ENCODE measurements around the gene CA10. TPM values are rescaled to one million over a fixed set of nuclear protein-coding genes. Genes with fewer than 3 reads are reported as not detected.

Gene CA10
- total RNA-seq, 1 donor: not detected

GRCh38 chr17:52041123-52041617 is 117.3 kb downstream of the CA10 start:
- no peak for DNase-seq (ENCODE audit: low read depth)
- TF ChIP-seq CTCF (IDR thresholded peaks at IDR 0.05; ENCODE audit: insufficient read depth, low read depth, low read length): no peak
- no peak overlapping the region for H3K4me3 ChIP-seq (ENCODE audit: low read depth, low read length)

GRCh38 chr17:52036416-52036815 is 122.1 kb downstream of the CA10 start:
- no peak for DNase-seq (ENCODE audit: low read depth)
- H3K4me3 ChIP-seq (ENCODE audit: low read depth, low read length): no peak overlapping the region
- no peak for TF ChIP-seq CTCF (IDR thresholded peaks at IDR 0.05; ENCODE audit: insufficient read depth, low read depth, low read length)

- no peak overlapping the region for H3K4me3 ChIP-seq (ENCODE audit: low read depth, low read length)
- no peak for DNase-seq (ENCODE audit: low read depth)
- TF ChIP-seq CTCF (IDR thresholded peaks at IDR 0.05; ENCODE audit: insufficient read depth, low read depth, low read length): no peak
These were observed 123.1 kb downstream of the CA10 start for GRCh38 chr17:52035336-52035915.

- no peak for TF ChIP-seq CTCF (IDR thresholded peaks at IDR 0.05; ENCODE audit: insufficient read depth, low read depth, low read length)
- DNase-seq (ENCODE audit: low read depth): no peak
- H3K4me3 ChIP-seq (ENCODE audit: low read depth, low read length): no peak overlapping the region
These were observed 126.1 kb downstream of the CA10 start for GRCh38 chr17:52032454-52032853.

GRCh38 chr17:52030052-52030451 is 128.5 kb downstream of the CA10 start:
- no peak for DNase-seq (ENCODE audit: low read depth)
- H3K4me3 ChIP-seq (ENCODE audit: low read depth, low read length): no peak overlapping the region
- TF ChIP-seq CTCF (IDR thresholded peaks at IDR 0.05; ENCODE audit: insufficient read depth, low read depth, low read length): no peak

- peak; percentile 6 for DNase-seq (ENCODE audit: low read depth)
- TF ChIP-seq CTCF (IDR thresholded peaks at IDR 0.05; ENCODE audit: insufficient read depth, low read depth, low read length): no peak
- H3K4me3 ChIP-seq (ENCODE audit: low read depth, low read length): no peak overlapping the region
These were observed 130.8 kb downstream of the CA10 start for GRCh38 chr17:52027620-52028295.
